ENCODE data around the gene RDM1. TPM values are rescaled to one million over a fixed set of nuclear protein-coding genes. Genes with fewer than 3 reads are reported as not detected.

Gene RDM1
- total RNA-seq, 1 experiment from 2014 or later = 11.7 TPM

GRCh38 chr17:35900280-35900679 is 30.3 kb downstream of the RDM1 start:
- intact Hi-C loops (cut with micrococcal nuclease) = no loop called here
- ChIA-PET RAD21 (ENCODE audit: low non-redundant PET in 1 of 2, low total read pairs in 2 of 2, uncharacterized antibody in 2 of 2, unreplicated experiment in 2 of 2) (no interaction called here), CTCF (no interaction called here), POLR2A (no interaction called here)
- Histone ChIP-seq H3K36me3 (ENCODE audit: control insufficient read depth in 1 of 2, insufficient read depth in 2 of 2, low read length in 2 of 2) (no peaks in the 10 kb centered on the region), H3K4me2 (ENCODE audit: low read length) (no peak overlapping the region), H3K79me2 (ENCODE audit: insufficient read depth, low read length) (no peaks in the 10 kb centered on the region), H3K9me2 (ENCODE audit: insufficient read depth) (no peaks in the 10 kb centered on the region), H3K4me1 (ENCODE audit: control insufficient read depth in 1 of 2, insufficient read depth in 2 of 2, low read length in 2 of 2) (no peaks in the 10 kb centered on the region), H2AFZ (ENCODE audit: low read depth, low read length, poor library complexity, severe bottlenecking) (no peak overlapping the region), H3K27me3 (ENCODE audit: insufficient read depth, low read length) (no peaks in the 10 kb centered on the region), H3K4me3 (replicated peaks in 1 of 2; ENCODE audit: low read depth in 1 of 2, low read length in 2 of 2) (no peak overlapping the region), H4K20me1 (ENCODE audit: insufficient read depth) (no peaks in the 10 kb centered on the region), H3K9ac (ENCODE audit: low read length) (no peak overlapping the region), H3K27ac (ENCODE audit: low read depth, low read length) (no peak overlapping the region), H3K9me3 (ENCODE audit: control insufficient read depth in 1 of 2, insufficient read depth in 1 of 2, low read depth in 1 of 2, low read length in 2 of 2) (no peaks in the 10 kb centered on the region)
- ATAC-seq (no peak), DNase-seq (ENCODE audit: low read depth, low spot score) (no peak)
- no TSS peak for BruUV-seq (replicated peaks)
- TF ChIP-seq ZFX (IDR thresholded peaks at IDR 0.05) (no peak), POLR2A (IDR thresholded peaks at IDR 0.05; ENCODE audit: borderline replicate concordance, extremely low read depth, insufficient read depth, insufficient read length) (no peak), ATF3 (IDR thresholded peaks at IDR 0.05) (no peak), EZH2 (IDR thresholded peaks at IDR 0.05) (no peak), CEBPB (IDR thresholded peaks at IDR 0.05; ENCODE audit: low read depth) (no peak), EZH2phosphoT487 (IDR thresholded peaks at IDR 0.05; ENCODE audit: borderline replicate concordance) (no peak), SP1 (IDR thresholded peaks at IDR 0.05; ENCODE audit: low read depth) (no peak), JUND (IDR thresholded peaks at IDR 0.05) (no peak), REST (IDR thresholded peaks at IDR 0.05; ENCODE audit: low read depth) (no peak), YY1 (IDR thresholded peaks at IDR 0.05; ENCODE audit: extremely low read depth, insufficient replicate concordance, low read depth, low read length) (no peak), ZNF274 (IDR thresholded peaks at IDR 0.05; ENCODE audit: low read depth, low read length) (no peak), RAD21 (IDR thresholded peaks at IDR 0.05; ENCODE audit: low read depth) (no peak), ELF1 (IDR thresholded peaks at IDR 0.05; ENCODE audit: borderline replicate concordance, low read depth) (no peak), POLR2AphosphoS5 (IDR thresholded peaks at IDR 0.05; ENCODE audit: low read depth, low read length) (no peak), MAX (IDR thresholded peaks at IDR 0.05) (no peak)
- TF ChIP-seq, protein P1, sequence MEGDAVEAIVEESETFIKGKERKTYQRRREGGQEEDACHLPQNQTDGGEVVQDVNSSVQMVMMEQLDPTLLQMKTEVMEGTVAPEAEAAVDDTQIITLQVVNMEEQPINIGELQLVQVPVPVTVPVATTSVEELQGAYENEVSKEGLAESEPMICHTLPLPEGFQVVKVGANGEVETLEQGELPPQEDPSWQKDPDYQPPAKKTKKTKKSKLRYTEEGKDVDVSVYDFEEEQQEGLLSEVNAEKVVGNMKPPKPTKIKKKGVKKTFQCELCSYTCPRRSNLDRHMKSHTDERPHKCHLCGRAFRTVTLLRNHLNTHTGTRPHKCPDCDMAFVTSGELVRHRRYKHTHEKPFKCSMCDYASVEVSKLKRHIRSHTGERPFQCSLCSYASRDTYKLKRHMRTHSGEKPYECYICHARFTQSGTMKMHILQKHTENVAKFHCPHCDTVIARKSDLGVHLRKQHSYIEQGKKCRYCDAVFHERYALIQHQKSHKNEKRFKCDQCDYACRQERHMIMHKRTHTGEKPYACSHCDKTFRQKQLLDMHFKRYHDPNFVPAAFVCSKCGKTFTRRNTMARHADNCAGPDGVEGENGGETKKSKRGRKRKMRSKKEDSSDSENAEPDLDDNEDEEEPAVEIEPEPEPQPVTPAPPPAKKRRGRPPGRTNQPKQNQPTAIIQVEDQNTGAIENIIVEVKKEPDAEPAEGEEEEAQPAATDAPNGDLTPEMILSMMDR (IDR thresholded peaks at IDR 0.05 in 2 of 3, conservative IDR thresholded peaks at IDR 0.05 in 1 of 3; ENCODE audit: borderline replicate concordance in 1 of 3, insufficient read depth in 1 of 3, low read depth in 2 of 3, low read length in 2 of 3) = no peak
